Endothelial cell of umbilical vein (primary cell): ENCODE measurements around the gene INPP4B.

Experiments used
- EZH2 ChIP-seq: IDR thresholded peaks from 2 replicates; pipeline ENCODE4 v1.6.1; 2012; ENCODE audit warnings: borderline replicate concordance, low read depth, mild to moderate bottlenecking, moderate library complexity, low read length, inconsistent platforms; ENCODE audit not compliant: severe bottlenecking
- POLR2A ChIP-seq: IDR thresholded peaks from 2 replicates; pipeline ENCODE4 v1.6.1; 2012; ENCODE audit warnings: low read depth, mild to moderate bottlenecking, control low read depth, low read length
- POLR2AphosphoS5 ChIP-seq: IDR thresholded peaks from 2 replicates; pipeline ENCODE4 v1.6.1; 2012; ENCODE audit warnings: low read depth, mild to moderate bottlenecking, control low read depth, low read length, moderate library complexity; ENCODE audit not compliant: insufficient read depth

GRCh38 chr4:142801966-142802365 lies 44.1 kb downstream of the INPP4B start:
- TF ChIP-seq EZH2 (no peak), POLR2AphosphoS5 (no peak), POLR2A (no peak)
